ENCODE results near the gene EFNA5.
A peak's percentile ranks its signal among the peaks of the same experiment; 100 is the strongest.

Gene EFNA5

GRCh38 chr5:107670932-107671741 lies at the start of gene EFNA5:
TSS of gene EFNA5 (minus strand) at chr5:107670937.
- no peak for DNase-seq

GRCh38 chr5:107719034-107719606 lies 48.4 kb upstream of the EFNA5 start:
- no peak for DNase-seq

- no peak for DNase-seq
These were observed 47.1 kb upstream of the EFNA5 start for GRCh38 chr5:107717816-107718215.

GRCh38 chr5:107713228-107713627 lies 42.5 kb upstream of the EFNA5 start:
- no peak for DNase-seq

- DNase-seq, result no peak
These were observed 41.7 kb upstream of the EFNA5 start for GRCh38 chr5:107712359-107712870.

- DNase-seq, result no peak
These were observed 34.8 kb upstream of the EFNA5 start for GRCh38 chr5:107705402-107706014.

- DNase-seq, result no peak
These were observed 34.1 kb upstream of the EFNA5 start for GRCh38 chr5:107704681-107705401.

- no peak for DNase-seq
These were observed 29.7 kb upstream of the EFNA5 start for GRCh38 chr5:107700481-107700880.

- no peak for DNase-seq
These were observed 28.7 kb upstream of the EFNA5 start for GRCh38 chr5:107699425-107699824.

GRCh38 chr5:107698286-107698685 lies 27.5 kb upstream of the EFNA5 start:
- no peak for DNase-seq

- no peak for DNase-seq
These were observed 25.8 kb upstream of the EFNA5 start for GRCh38 chr5:107696498-107696897.

- no peak for DNase-seq
These were observed 25.3 kb upstream of the EFNA5 start for GRCh38 chr5:107696080-107696479.

GRCh38 chr5:107687937-107688336 lies 17.2 kb upstream of the EFNA5 start:
- no peak for DNase-seq

GRCh38 chr5:107687404-107687803 lies 16.7 kb upstream of the EFNA5 start:
- no peak for DNase-seq

GRCh38 chr5:107682533-107682932 lies 11.8 kb upstream of the EFNA5 start:
- no peak for DNase-seq

GRCh38 chr5:107680799-107681198 lies 10.1 kb upstream of the EFNA5 start:
- no peak for DNase-seq

- DNase-seq, result no peak
These were observed 9.4 kb upstream of the EFNA5 start for GRCh38 chr5:107680099-107680498.

- no peak for DNase-seq
These were observed 6.0 kb upstream of the EFNA5 start for GRCh38 chr5:107676702-107677101.

- no peak for DNase-seq
These were observed 4.5 kb upstream of the EFNA5 start for GRCh38 chr5:107675201-107675600.

GRCh38 chr5:107674655-107675054 lies 3.9 kb upstream of the EFNA5 start:
- DNase-seq, result no peak

- DNase-seq, result peak; percentile 68
These were observed 2.8 kb upstream of the EFNA5 start for GRCh38 chr5:107673368-107674136.

- no peak for DNase-seq
These were observed 2.3 kb upstream of the EFNA5 start for GRCh38 chr5:107673039-107673367.
